Thyroid gland (tissue), 4 donors: ENCODE results near the gene STAT3.

Experiments
- CTCF ChIP-seq, 6 experiments: fragments of 200-600 bp in 3 of 6; fragments of 450-650 bp in 3 of 6; sonication (generic) in 3 of 6; IDR thresholded peaks; one replicate each; pipeline ENCODE4 v1.5.1; 2016 to 2019; ENCODE audit warnings: antibody characterized with exemption in 6 of 6, mild to moderate bottlenecking in 2 of 6, inconsistent platforms in 1 of 6, moderate library complexity in 1 of 6
- POLR2A ChIP-seq, 2 donors: fragments of 450-650 bp; IDR thresholded peaks; one replicate each; pipeline ENCODE4 v1.6.1; 2017; ENCODE audit warnings: antibody characterized with exemption in 2 of 2, mild to moderate bottlenecking in 2 of 2, moderate library complexity in 1 of 2

- TF ChIP-seq CTCF (IDR thresholded peaks at IDR 0.05) (no peak), POLR2A (IDR thresholded peaks at IDR 0.05) (no peak)
Observed at GRCh38 chr17:42272162-42272907, 115.9 kb downstream of the STAT3 start.
